Thoracic aorta (tissue), 2 donors: Measurements from ENCODE around the gene CCDC8. TPM values are rescaled to one million over a fixed set of nuclear protein-coding genes. Genes with fewer than 3 reads are reported as not detected.
A peak's percentile ranks its signal among the peaks of the same experiment; 100 is the strongest.
"Not testable (repeated sequence)": the region's sequence is repeated elsewhere in the genome, so short reads cannot be mapped to it uniquely, and the experiment has no call there.

Experiments used
- ATAC-seq: fragments of 150-250 bp; one replicate; pipeline ENCODE4 v1.8.0; 2017; ENCODE audit warnings: low read depth; ENCODE audit not compliant: insufficient number of reproducible peaks, low FRiP score
- DNase-seq: peaks from one replicate; pipeline ENCODE4 v3.0.0-alpha.2; 2020; ENCODE audit warnings: low spot score
- H3K27ac ChIP-seq, 2 donors: fragments of 200-600 bp; sonication (generic); 1 replicate in 1 of 2; 2 replicates in 1 of 2; pipeline ENCODE4 v1.5.1; 2016; ENCODE audit warnings: mild to moderate bottlenecking in 2 of 2, moderate library complexity in 2 of 2
- H3K27me3 ChIP-seq: fragments of 200-600 bp; sonication (generic); replicated peaks from 2 replicates; pipeline ENCODE4 v1.6.0; 2016; ENCODE audit warnings: mild to moderate bottlenecking; ENCODE audit not compliant: insufficient read depth
- H3K36me3 ChIP-seq: fragments of 200-600 bp; sonication (generic); one replicate; pipeline ENCODE4 v1.5.1; 2016
- H3K4me1 ChIP-seq, 2 donors: fragments of 200-600 bp; sonication (generic); 1 replicate in 1 of 2; 2 replicates in 1 of 2; pipeline versions ENCODE4 v1.5.1 to v1.6.0; 2016; ENCODE audit warnings: low read depth in 2 of 2, mild to moderate bottlenecking in 1 of 2; ENCODE audit not compliant: control insufficient read depth in 1 of 2
- H3K4me3 ChIP-seq: fragments of 200-600 bp; sonication (generic); 2 replicates; pipeline ENCODE4 v1.5.1; 2016; ENCODE audit warnings: mild to moderate bottlenecking
- H3K9me3 ChIP-seq: fragments of 200-600 bp; sonication (generic); 2 replicates; pipeline ENCODE4 v1.5.1; 2016
- total RNA-seq, 2 donors: library from RNA; depleted of rRNA; stranded (reverse); fragments of >200 nt; gene quantifications; one replicate each; pipeline versions ENCODE4 v1.1.0 to v1.2.3, GENCODE V29; 2016
- TF ChIP-seq, protein P1 (sequence below): fragments of 200-600 bp; sonication (generic); IDR thresholded peaks from one replicate; pipeline ENCODE4 v1.5.1; 2019; ENCODE audit warnings: antibody characterized with exemption

The CCDC8 gene
- total RNA-seq, 2 donors from 2014 or later, result 22.6 to 23.0 TPM

GRCh38 chr19:46423188-46423587, 9.8 kb upstream of the CCDC8 start:
- Histone ChIP-seq H3K36me3 (no peaks in the 10 kb centered on the region), H3K27ac (no peak overlapping the region), H3K4me3 (no peak overlapping the region), H3K27me3 (no peaks in the 10 kb centered on the region), H3K9me3 (no peaks in the 10 kb centered on the region), H3K4me1 (peaks cover 2 to 19% of the 10 kb centered on the region in 2 donors)
- TF ChIP-seq, protein P1, sequence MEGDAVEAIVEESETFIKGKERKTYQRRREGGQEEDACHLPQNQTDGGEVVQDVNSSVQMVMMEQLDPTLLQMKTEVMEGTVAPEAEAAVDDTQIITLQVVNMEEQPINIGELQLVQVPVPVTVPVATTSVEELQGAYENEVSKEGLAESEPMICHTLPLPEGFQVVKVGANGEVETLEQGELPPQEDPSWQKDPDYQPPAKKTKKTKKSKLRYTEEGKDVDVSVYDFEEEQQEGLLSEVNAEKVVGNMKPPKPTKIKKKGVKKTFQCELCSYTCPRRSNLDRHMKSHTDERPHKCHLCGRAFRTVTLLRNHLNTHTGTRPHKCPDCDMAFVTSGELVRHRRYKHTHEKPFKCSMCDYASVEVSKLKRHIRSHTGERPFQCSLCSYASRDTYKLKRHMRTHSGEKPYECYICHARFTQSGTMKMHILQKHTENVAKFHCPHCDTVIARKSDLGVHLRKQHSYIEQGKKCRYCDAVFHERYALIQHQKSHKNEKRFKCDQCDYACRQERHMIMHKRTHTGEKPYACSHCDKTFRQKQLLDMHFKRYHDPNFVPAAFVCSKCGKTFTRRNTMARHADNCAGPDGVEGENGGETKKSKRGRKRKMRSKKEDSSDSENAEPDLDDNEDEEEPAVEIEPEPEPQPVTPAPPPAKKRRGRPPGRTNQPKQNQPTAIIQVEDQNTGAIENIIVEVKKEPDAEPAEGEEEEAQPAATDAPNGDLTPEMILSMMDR, result no peak
- ATAC-seq (no peak), DNase-seq (no peak)

DNA sequence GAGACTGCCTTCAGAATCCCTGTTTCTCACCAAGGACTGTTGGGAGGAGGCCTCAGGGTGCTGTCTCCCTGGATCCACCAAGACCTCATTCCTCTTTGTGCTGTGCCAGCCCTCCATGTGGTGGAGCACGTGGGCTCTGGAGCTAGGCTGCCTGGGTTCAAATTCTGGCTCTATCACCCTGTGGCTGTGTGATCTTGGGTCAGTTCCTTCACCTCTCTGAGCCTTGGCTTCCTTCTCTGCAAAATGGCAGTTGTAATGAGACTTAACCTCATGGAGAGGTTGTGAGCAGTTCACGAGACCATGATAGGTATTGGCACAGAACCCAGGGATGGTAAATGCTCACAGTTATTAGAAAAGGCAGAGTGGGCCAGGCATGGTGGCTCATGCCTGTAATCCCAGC, 9.0 kb upstream of the CCDC8 start:
- Histone ChIP-seq H3K9me3 (no peaks in the 10 kb centered on the region), H3K4me1 (peaks cover 0 to 13% of the 10 kb centered on the region in 2 donors), H3K36me3 (no peaks in the 10 kb centered on the region), H3K27me3 (no peaks in the 10 kb centered on the region), H3K4me3 (no peak overlapping the region), H3K27ac (no peak overlapping the region)
- no peak for ATAC-seq
- TF ChIP-seq, protein P1, result no peak
- no peak for DNase-seq

GRCh38 chr19:46420056-46420455, 6.7 kb upstream of the CCDC8 start:
- Histone ChIP-seq H3K4me1 (peaks cover 5 to 12% of the 10 kb centered on the region in 2 donors), H3K27ac (peak overlapping the region; percentile 1 to 17), H3K4me3 (no peak overlapping the region), H3K36me3 (no peaks in the 10 kb centered on the region), H3K27me3 (no peaks in the 10 kb centered on the region), H3K9me3 (no peaks in the 10 kb centered on the region)
- TF ChIP-seq, protein P1, result no peak
- ATAC-seq (no peak), DNase-seq (no peak)

DNA sequence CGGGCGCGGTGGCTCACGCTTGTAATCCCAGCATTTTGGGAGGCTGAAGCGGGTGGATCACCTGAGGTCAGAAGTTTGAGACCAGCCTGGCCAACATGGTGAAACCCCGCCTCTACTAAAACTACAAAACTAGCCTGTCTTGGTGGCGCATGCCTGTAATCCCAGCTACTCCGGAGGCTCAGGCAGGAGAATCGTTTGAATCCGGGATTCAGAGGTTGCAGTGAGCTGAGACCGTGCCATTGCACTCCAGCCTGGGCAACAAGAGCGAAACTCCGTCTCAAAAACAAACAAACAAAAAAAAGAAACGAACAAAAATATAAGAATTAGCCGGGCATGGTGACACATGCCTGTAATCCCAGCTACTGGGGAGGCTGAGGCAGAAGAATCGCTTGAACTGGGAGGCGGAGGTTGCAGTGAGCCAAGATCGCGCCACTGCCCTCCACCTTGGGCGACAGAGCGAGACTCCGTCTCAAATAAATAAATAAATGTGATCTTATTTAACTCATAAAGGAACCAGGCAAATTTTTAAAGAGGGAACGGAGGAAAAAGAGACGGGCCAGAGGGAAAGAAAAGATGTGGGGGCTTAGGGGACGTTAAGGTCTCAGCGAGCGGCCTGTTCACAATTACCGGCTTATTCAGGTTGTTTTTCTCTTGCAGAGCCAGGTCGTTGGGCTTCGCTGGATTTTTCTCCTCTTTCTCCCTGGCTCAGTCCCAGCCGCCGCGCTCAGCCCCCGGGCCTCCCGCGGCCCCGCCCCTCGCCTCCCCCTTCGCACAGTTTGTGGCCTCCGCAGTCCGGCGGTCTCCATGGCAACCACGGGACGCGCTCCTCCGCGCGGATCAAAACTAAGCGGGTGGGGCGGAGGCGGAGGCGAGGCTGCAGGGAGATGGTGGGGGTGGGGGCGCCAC, 2.7 kb upstream of the CCDC8 start:
- not testable (repeated sequence) for H3K27me3 ChIP-seq, H3K9me3 ChIP-seq, H3K36me3 ChIP-seq
- peak; percentile 54 for ATAC-seq
- peak; percentile 73 for DNase-seq
- Histone ChIP-seq H3K4me3 (peak overlapping the region; percentile 73), H3K4me1 (peaks cover 11 to 27% of the 10 kb centered on the region in 2 donors), H3K27ac (peak overlapping the region; percentile 70 to 79)

DNA sequence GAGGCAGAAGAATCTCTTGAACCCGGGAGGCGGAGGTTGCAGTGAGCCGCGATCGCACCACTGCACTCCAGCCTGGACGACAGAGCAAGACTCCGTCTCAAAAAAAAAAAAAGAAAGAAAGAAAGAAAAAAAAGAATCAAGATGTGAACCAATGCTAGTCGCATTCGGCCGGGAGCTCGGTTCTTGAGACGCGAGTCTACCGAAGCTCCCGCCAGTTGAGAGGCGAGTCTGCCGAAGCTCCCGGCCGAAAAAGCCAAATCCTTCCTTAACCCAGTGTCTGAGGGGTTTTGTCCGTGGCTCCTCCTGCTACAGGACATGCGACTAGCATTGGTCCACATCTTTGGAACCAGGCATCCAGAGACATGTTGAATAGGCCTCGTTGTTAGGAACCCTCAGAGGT, 1.5 kb upstream of the CCDC8 start:
- not testable (repeated sequence) for ATAC-seq, H3K27me3 ChIP-seq, DNase-seq, H3K4me3 ChIP-seq, H3K36me3 ChIP-seq, H3K27ac ChIP-seq, H3K9me3 ChIP-seq
- H3K4me1 ChIP-seq, result peaks cover 20 to 38% of the 10 kb centered on the region in 2 donors

- Histone ChIP-seq H3K27me3 (no peaks in the 10 kb centered on the region), H3K27ac (peak overlapping the region; percentile 83 to 88), H3K4me1 (peaks cover 27 to 55% of the 10 kb centered on the region in 2 donors), H3K9me3 (no peaks in the 10 kb centered on the region), H3K4me3 (peak overlapping the region; percentile 78), H3K36me3 (no peaks in the 10 kb centered on the region)
- ATAC-seq (no peak), DNase-seq (no peak)
- TF ChIP-seq, protein P1, result no peak
Observed at GRCh38 chr19:46412650-46413261, 608 bp downstream of the CCDC8 start.
